ENCODE data around the gene RFFL. TPM values are rescaled to one million over a fixed set of nuclear protein-coding genes. Genes with fewer than 3 reads are reported as not detected.
A peak's percentile ranks its signal among the peaks of the same experiment; 100 is the strongest.

RFFL gene
- total RNA-seq, 2 donors from 2014 or later = 14.5 to 19.0 TPM

DNA sequence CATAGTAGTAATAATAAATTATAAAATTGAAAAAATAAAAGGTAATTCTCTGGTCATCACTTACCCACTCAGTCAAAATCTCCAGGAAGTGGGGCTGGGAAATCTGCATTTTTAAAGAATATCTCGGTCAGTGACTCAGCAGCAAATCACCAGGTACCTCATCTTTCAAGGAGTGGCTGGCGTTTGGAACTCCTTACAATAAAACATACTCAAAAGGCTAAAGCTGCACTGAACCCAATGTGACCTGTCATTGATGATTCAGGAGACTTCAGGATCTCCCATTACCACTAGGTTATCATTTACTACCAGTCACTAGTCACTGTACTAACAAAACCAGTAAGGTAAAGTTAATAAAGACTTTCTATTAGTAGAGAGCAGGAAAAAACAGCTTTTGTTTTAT is 21.5 kb upstream of the RFFL start:
- DNase-seq (no peak), ATAC-seq (no peak)
- intact Hi-C loops (cut with DNase I) = loop anchor here in 1 of 2 donors (5.0 kb wide), 1 partner anchor 88 kb away; no protein-coding TSS in a partner anchor

DNA sequence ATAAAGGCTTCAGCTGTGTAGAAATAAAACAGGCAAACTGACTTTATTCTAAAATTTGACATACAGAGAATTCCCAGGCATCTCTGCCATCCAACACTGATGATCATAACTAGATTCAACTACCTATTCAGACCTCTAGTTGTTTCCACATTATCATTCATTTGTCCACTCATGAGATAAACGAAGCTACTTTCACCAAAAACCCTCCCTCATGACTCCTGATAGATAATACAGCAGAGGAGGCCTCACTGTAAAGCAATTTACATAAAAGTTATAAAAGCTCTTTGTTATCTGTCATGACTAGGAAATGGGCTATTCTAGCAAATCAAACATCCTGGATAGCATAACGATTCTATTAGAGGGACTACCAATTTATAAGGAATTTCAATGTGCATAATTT is 19.6 kb upstream of the RFFL start:
- ATAC-seq (no peak), DNase-seq (no peak)
- intact Hi-C loops (cut with DNase I) = no loop called here

DNA sequence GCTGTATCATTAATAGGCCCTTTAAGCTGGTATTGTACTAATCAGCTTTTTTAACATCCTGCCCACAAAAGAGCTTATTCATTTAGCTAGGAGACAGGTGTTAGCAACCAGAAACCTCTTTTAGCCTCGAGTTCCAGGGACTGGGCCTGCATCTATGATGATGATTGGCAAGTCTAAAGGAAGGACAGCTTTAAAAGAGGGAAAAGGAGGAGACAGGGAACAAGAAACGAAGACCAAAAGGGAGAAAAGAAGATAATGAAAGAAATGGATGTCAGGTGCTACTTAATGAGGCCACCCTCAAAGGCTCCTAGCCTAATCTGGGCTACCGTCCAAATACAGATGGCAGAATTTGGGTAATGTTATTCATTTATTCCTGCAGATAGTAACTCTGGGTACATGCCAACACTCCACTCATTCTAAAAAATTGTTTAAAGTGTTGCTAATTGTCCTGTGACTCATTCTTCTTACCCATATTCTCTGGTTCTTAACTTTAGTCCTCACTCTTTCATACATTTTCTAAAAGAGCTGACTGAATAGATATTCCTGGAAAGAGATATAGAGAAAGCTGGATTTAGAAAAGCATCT is 18.7 kb upstream of the RFFL start:
- intact Hi-C loops (cut with DNase I) = no loop called here
- ATAC-seq = peak in 1 of 2 donors; percentile 66
- DNase-seq = no peak

GRCh38 chr17:35081638-35082037 is 18.1 kb upstream of the RFFL start:
- DNase-seq (no peak), ATAC-seq (no peak)
- intact Hi-C loops (cut with DNase I) = no loop called here

GRCh38 chr17:35080536-35080935 is 17.0 kb upstream of the RFFL start:
- intact Hi-C loops (cut with DNase I) = no loop called here
- DNase-seq = no peak
- no peak for ATAC-seq

- DNase-seq (no peak), ATAC-seq (no peak)
- intact Hi-C loops (cut with DNase I) = no loop called here
These were observed 16.3 kb upstream of the RFFL start for GRCh38 chr17:35079547-35080423.

GRCh38 chr17:35076874-35077273 is 13.4 kb upstream of the RFFL start:
- intact Hi-C loops (cut with DNase I) = no loop called here
- ATAC-seq (no peak), DNase-seq (no peak)

DNA sequence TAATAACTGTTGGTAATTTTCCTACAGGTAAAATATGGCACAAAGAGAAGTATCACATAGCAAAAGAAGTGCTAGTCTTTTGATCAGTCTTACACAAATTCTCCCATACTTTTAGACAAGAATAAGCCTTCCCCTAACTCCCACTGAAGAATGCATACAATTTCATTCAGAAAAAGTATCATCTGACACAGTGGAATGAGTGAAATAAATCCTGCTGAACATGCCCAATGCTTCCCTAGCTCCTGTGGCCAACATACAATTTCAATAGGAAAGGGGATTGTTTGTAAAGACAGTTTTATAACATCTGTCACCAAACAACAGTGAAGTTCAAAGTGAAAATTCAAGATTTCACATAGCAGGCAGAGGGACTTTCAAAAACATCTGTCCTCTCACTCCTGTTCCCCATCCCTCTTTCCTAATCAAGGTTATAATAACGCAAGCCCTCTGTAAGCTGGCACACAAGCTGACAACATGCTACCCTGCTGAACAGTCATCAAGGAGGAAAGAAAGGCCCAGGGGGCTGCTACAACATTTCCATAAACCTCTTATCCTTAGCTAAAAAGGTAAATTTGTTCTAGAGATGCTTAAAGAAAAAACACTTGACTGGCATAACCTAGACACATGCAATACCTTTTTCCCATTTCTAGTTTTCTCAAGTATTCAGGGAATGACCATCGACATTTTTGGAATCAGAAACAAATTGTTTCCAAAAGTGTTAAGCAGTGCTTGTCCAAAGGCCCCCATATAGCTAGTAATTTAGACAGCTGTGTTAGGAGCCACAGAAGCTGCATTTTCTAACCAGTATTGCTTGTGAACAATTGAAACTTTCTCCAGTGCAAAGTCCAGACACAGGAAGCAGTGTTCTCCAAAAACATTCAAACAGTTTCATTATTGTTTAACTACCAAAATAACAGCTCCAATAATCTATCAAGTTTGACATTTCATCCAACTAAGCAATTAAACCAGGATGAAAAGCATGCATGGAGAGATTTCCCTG is 11.5 kb upstream of the RFFL start:
- DNase-seq (no peak), ATAC-seq (no peak)
- intact Hi-C loops (cut with DNase I) = no loop called here

DNA sequence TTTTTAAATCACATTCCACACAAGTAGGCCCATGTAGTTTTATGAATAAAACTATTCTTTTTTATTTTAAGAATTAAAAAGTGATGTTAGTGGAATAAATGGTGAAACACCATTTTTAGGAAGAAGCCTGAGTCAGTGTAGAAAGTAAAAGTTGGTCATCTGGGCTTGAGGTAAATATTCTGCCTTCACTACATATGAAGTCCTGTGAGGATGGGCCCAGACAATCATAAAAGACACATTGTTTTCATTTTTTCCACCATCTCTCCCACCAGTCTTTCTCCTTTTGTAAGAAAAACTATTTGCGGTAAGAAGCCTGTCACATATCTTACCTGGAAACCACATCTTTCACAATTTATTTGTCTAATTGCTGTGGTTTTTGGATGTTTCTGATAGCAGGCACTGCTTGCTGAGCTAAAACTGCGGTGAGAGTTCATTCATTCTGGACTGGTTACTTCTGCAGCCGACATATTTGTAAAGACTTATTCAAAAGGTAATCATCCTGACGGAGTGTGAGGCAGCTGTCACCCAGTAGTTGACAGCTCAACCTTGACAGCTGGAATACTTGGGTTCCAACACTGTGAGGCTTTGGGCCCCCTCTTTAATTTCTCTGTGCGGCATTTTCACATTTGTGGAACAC is 10.6 kb upstream of the RFFL start:
- intact Hi-C loops (cut with DNase I) = no loop called here
- ATAC-seq = no peak
- no peak for DNase-seq

GRCh38 chr17:35073183-35073790 is 9.8 kb upstream of the RFFL start:
- no peak for ATAC-seq

GRCh38 chr17:35069311-35069710 is 5.8 kb upstream of the RFFL start:
- ATAC-seq = no peak
- DNase-seq = no peak

More at GRCh38 chr17:35073183-35073790, 9.8 kb upstream of the RFFL start:
- intact Hi-C loops (cut with DNase I) = no loop called here
- no peak for DNase-seq

DNA sequence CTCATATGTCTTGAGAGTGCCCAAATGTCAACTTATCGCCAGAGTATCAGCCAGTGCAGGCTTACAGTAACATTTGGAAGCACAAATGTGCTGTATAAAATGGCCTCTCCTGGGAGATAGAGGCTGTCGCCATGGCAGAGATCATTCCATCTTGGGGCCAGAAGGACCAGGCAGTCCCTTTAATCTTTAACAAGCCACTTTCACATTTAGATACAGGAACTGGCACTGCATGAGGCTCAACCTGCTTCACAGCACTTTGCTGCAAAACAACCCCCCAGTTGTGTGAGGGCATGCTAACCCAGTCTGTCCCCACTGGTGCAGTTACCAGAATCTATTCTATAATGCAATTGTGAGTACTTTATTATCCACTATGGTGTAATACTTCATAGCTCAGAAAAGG is 4.7 kb upstream of the RFFL start:
- no peak for ATAC-seq
- DNase-seq = no peak
- intact Hi-C loops (cut with DNase I) = no loop called here

More at GRCh38 chr17:35069311-35069710, 5.8 kb upstream of the RFFL start:
- intact Hi-C loops (cut with DNase I) = no loop called here

GRCh38 chr17:35065880-35066279 is 2.4 kb upstream of the RFFL start:
- ATAC-seq = no peak
- intact Hi-C loops (cut with DNase I) = no loop called here
- DNase-seq = no peak

DNA sequence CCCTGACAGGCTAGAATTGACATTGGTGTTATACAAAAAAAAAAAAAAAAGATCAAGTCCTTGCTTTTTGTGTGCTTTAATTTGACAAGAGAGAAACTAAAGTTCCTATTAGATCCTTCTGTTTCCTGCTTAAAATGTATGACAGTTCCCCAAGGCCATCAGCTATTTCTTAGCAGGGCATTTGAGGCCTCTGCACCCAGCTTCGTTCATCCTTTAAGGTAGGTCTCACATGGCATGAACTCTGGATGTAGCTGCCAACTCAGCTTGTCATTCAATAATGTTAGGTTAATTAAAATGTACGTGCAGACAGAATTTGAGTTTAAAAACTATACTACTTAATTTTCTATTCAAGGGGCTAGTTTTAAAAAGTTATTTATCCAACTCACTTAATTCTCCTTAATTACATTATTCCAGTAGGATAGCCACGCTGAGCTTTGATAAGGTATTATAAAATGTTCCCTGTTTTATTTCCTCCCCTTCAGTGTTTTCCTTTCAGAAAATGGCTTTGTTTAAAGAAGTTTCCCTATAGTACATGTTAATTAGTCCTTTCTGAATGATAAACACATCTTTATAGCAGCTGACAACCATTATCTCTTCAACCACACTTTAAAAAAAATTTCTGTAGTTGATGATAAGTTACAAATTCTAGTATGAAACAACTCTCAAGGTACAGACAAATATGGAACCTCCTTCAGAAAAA is 1.2 kb upstream of the RFFL start:
- DNase-seq (no peak), ATAC-seq (no peak)
- intact Hi-C loops (cut with DNase I) = no loop called here

DNA sequence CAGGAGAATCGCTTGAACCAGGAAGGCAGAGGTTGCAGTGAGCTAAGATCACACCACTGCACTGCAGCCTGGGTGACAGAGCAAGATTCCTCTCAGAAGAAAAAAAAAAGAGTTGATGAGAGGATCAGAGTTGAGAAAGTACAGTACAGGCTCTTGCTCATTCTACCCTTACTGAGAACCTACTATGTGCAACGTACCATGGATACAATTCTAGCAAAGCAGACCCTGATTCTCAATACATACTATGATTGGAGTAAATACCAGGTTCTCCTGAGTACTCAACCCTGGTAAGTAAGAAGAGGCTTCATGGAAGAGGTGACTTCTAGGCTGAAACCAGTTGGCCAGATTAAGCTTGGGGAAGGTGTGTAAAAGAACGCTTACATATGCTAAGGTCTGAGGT is 1.2 kb downstream of the RFFL start:
- intact Hi-C loops (cut with DNase I) = no loop called here
- no peak for DNase-seq
- ATAC-seq = no peak

DNA sequence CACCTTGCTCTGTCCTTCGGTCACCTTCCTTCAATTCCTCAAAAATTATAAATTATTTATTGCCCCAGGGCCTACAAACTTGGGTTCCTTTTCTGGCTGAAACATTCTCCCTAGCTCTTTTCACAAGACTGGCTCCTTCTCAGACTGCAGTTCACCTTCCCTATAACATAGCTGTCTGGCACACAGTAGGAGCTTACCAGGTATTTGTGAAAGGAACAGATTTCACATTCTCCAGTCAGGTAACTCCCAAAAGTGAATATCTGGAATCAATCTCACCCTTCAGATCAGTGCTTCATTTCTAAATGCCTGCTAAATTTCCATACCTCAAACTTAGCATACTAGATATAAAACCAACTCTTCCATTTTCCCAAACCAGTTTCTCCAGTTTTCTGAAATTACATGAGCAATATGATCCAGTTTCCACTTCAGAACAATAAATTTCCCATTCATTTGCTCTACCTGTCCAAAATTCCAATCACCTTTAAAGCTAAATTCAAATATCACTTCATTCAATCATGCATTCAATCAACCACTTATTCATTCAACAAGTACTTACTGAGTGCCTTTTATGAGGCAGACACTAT is 6.1 kb downstream of the RFFL start:
- no peak for ATAC-seq
- intact Hi-C loops (cut with DNase I) = no loop called here

DNA sequence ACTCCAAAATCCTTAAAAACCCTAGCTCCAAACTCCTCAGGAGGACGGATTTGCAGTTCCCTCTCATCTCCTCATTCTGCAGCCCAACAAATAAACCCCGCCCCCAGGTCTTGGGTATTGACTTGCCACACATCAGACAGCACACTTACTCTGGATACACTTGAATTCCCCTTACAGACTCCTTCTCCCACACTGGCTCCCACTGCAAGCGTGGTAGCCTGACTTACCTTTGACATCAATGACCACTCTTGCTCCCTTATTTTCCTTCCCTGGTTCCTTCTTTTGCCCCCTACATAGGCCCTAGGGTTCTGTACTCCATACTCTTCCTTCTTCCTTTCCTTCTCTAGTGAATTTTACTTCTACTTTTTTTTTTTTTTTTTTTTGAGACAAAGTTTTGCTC is 7.5 kb downstream of the RFFL start:
- no peak for DNase-seq
- intact Hi-C loops (cut with DNase I) = no loop called here
- ATAC-seq = no peak

More for the DNA sequence above, 6.1 kb downstream of the RFFL start:
- no peak for DNase-seq

- intact Hi-C loops (cut with DNase I) = no loop called here
- DNase-seq (no peak), ATAC-seq (no peak)
These were observed 10.3 kb downstream of the RFFL start for GRCh38 chr17:35053204-35053603.
